ENCODE measurements around the gene LHFPL2.

Gene LHFPL2

DNA sequence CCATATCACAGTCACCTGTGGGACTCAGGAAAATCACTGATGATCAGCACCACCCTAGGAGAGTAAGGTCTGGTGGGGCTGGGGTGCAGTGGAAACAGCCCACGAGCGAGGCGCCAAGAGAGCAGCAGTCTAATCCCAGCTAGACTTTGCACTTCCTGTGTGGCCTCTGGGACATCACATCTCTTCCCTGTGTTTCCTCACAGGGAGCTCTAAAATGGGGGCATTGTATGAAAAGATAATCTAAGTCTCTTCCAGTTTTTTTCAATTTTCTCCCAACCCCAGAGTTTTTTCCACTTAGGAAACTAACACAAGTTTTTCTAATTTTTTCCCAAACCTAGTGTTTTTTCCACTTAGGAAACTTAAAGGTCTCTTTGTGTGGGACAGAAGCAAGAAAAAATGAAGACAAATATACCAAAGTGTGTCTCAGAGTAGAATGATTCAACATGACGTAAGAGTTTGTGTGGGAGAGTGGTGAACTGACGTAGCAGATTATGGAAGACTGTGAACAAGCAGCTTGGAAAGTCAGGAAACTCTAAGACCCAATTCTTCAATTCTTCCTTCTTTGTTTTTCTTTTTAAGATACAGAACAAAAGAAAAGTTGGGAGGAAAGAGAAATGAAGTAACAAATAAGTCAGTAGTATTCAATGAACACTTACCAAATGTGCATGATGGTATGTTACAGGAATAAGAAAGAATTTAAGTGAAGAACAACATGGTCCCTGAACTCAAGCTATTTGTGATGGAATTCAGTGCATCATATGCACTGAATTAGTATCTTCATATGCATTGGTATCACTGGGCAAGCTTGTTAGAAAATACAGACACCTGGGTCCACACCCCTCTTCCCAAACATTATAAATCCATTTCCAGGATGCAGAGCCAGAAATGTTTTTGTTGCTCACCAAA is 51.3 kb downstream of the LHFPL2 start:
- DNase-seq (ENCODE audit: low read depth in 2 of 2, low spot score in 1 of 2): no peak

DNA sequence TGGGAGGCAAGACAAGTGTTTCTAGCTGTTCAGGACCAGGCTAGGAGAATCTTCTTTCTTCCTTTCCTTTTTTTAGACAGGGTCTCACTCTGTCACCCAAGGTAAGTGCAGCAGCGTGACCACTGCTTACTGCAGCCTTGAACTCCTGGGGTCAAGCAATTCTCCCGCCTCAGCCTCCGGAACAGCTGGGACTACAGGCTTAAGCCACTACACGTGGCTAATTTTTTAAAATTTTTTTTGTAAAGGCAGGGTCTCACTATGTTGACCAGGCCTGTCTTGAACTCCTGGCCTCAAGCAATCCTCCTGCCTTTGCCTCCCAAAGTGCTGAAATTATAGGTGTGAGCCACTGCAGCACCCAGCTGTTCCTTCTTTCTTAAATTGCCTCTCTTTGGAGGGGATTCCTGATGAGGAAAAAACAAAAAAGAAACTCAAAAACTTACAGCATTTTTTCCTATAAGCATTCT is 53.1 kb downstream of the LHFPL2 start:
- no peak for DNase-seq (ENCODE audit: low read depth in 2 of 2, low spot score in 1 of 2)

DNA sequence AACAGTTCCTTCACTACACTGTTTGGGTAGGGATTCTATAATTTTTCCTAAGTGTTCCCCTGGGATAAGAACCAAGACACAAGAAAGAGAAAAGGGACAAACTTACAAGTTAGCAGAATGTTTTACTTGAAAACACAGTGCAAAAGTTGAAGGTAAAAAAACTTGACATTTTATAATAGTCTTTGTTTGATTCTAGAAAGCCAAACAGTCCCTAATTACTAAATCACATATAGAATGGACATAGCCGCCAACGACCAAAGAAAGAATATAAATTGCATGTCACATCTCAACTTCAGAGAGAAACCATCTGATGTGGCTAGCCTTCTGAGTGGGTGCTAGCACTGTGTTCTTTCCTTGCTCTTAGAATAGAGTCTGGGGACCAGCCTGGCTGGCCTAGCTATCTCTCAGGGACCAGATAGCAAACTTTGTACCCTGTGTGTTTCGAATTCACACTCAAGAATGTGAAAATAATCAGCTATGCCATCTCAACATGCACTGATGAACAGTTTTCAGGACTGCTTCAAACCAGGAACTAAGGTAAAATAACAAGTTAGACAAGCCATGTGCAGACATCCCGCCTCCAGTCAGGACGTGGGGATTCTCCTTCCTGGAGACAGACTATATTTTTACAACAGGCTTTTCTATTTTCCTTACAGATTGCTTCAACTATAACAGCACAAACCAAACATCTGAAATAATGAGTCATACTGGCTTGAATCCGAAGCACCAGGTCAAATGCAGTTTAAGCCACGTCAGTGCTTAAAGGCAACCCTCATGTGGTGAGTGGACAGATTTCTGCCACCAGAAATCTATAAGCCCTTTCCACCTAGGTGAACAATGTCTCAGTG is 53.7 kb downstream of the LHFPL2 start:
- DNase-seq (ENCODE audit: low read depth in 2 of 2, low spot score in 1 of 2): no peak

DNA sequence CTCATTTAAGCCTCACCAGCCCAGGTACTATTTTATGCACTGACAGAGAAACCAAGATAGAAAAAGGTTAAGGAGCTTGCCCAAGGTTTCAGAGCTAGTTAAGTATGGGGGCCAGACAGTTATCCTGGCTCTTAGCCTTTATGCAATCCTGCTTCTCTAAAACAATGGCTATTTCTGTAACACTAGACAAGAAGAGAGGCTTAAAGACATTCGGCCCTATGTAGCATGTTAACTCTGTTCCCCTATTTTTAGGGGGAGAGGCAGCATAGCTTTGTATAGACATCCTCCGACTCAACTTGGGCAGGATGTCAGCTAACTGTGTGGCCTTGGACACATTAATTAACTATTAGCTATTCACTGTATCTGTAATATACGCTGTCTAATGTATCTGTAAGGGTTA is 54.6 kb downstream of the LHFPL2 start:
- no peak for DNase-seq (ENCODE audit: low read depth in 2 of 2, low spot score in 1 of 2)

DNA sequence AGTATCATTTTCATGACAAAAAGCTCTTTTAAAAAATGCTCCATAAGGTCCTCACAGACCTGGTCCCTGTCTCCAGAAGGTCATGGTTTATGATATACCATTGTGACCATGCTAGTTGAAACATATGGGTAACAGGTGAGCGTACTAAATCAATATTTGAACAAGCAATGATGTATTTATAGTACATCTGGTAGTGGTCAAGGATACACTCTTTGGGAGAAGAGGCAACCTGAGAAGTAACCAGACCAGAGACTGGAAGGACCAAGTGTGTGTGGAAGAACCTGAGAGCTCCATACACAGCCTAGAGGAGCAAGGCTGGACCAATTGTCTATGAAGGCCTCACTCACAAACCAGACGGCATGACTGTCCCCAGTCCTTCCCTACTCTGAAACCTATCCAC is 55.1 kb downstream of the LHFPL2 start:
- no peak for DNase-seq (ENCODE audit: low read depth in 2 of 2, low spot score in 1 of 2)

DNA sequence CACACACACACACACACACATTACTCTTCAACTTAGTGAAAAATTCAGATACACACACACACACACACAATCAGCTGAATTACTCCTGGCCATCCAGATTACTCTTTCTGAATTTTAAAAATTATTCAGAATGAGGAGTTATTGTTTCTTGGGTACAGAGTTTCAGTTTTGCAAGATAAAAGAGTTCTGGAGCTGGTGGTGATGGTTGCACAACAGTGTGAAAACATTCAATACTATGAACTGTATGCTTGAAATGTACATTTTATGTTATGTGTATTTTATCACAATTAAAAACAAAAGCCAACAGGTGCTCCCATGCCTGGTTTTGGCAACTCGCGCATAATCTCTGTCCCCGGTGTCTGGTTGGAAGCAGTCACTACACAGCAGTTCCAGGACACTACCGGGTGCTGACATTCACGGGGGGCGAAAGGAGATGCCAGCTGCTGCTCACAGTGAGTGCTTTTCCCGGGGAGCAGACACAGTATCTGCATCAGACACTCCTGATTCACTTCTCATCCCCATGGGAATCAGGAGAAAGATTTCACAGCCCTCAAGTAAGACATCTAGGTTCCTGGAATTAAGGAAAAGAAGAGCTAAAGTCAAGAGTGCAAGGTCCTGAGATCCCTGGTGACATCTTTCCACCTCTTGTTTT is 55.7 kb downstream of the LHFPL2 start:
- DNase-seq (ENCODE audit: low read depth in 2 of 2, low spot score in 1 of 2): no peak

DNA sequence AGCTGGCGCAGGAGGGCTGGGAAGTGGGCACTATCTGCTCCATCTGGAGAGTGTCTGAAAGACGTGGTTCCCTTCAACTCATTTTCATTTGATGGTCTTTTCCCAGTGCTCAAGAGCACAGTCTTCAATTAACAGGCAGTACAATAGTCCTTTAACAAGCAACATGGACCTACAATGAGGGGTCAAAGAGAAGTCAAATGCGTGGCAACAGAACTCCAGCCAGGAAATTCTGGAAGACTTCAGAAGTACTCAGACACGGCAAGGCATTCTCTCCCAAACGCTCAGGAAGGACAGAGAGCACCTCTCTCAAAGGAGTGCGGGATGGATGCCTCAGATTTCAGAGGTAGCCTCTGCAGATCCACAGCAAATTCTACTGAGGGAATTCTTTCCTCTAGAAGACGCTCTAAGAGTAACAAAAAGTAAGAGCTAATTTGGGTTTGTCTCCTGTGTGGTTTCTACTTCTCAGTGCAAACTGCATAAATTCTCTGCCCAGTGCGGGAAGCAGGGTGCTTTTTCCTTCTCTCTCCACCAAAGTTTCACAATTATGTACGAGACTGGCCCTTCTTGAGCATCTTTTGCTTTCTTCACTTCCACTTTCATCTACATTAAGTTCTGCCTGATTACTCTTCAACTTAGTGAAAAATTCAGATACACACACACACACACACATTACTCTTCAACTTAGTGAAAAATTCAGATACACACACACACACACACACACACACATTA is 56.4 kb downstream of the LHFPL2 start:
- DNase-seq (ENCODE audit: low read depth in 2 of 2, low spot score in 1 of 2): no peak

DNA sequence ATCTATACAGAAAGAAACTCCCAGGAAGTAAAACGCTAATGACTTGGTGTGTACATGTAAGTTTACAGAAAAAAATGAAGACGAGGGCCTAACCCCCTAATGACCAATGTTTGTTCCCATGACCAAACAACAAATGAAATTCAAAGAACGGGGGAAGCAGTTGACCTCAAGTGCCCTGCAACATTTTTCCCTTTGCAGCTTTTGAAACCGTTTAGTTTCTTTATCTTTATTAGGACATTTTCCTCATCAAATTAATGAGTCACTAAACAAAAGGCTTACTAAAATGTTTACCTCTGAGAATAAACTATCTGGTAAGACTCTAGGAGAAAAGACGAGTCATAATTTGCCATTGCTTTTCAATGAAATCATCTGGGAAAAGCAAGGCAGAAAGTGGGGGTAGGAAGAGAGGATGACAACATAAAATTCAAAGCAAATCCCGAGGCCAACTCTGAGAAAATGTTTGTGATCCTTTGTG is 57.4 kb downstream of the LHFPL2 start:
- DNase-seq (ENCODE audit: low read depth in 2 of 2, low spot score in 1 of 2): no peak

DNA sequence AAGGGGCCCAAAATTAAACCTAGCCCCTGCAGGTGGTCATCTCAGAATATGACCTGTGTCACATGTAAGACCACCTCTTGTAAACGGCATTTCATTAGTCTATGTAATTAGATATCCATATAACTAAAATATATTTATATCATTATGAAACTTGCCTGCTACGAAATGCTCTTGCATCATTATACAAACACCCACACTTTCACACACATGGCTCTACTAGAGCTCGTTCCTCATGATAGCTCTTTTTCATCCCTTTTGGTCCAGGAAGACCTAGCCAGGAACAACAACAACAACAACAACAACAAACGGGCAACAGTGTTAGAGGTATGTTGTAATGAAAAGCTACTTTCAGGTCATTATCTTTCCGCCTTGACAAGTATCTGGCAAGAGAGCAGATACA is 58.6 kb downstream of the LHFPL2 start:
- DNase-seq (ENCODE audit: low read depth in 2 of 2, low spot score in 1 of 2): no peak

DNA sequence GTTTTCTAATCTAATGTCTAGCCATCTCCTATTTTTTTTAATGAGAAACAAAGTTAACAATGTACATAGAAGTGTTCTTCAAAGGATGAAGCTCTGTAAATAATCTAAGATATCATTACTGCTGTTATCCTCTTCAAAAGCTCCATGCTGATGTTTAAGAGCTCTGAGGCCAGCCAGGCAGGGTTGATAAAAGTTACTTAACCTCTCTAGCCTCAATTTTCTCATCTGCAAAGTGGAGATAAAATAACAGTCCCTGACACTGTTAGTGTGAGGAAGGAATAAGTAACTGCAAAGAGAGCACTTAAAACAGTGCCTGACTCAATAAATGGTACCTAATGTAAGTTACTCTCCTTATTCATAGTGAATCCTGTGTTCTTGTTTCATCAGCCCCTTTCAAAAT is 60.1 kb downstream of the LHFPL2 start:
- DNase-seq (ENCODE audit: low read depth in 2 of 2, low spot score in 1 of 2): no peak

DNA sequence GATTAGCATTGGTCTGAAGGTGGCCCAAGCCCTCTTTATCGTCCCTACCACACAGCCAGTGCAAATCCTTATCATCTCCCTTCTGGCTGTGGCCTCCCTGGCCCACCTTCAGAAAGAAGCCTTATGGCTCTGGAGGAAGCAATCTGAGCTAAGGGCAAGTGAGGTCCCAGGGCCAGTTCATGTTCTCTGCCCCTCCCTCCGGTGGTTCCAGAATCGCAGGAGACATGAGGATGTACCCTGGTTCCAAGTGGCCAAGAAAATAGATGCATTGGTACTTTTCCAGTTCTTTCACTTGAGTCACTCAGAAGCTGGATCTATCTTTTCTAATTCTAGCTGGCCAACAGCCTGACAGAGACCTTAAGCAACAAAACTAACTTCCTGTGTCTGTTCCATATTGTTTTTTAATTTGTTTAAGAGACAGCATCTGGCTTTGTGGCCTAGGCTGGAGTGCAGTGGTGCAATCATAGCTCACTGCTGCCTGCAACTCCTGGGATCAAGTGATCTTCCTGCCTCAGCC is 60.7 kb downstream of the LHFPL2 start:
- DNase-seq (ENCODE audit: low read depth in 2 of 2, low spot score in 1 of 2): no peak

DNA sequence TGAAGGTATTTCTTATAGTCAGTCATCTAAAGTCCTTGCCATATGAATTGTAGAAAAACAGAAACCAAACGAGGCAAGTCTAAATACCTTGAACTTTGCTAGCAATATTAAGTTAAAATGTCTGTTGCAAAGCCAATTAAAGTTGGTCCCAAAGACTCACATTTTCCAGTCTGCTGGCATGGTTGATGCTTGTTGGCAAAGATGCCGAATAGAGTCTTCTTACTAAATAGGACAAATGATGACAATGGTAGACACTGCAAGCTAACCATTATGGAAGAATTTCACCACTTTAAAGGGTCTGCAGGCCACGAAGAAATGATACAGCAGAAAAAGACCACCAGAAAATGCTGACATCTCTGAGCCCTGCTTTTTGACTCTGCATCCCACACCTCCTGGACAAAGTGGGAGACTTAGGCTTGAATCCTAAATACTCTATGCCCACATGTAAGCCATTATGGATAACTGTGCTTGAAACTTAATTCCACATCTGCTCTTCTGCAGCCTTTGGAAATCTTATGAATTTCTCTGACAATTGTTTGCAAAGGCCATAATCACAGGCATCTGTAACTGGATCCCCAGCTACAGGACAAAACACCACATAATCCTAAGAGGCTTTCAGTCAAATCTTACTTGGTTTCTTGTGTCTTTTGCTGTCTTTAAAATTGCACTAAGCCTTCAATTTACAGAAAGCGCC is 61.3 kb downstream of the LHFPL2 start:
- no peak for DNase-seq (ENCODE audit: low read depth in 2 of 2, low spot score in 1 of 2)

DNA sequence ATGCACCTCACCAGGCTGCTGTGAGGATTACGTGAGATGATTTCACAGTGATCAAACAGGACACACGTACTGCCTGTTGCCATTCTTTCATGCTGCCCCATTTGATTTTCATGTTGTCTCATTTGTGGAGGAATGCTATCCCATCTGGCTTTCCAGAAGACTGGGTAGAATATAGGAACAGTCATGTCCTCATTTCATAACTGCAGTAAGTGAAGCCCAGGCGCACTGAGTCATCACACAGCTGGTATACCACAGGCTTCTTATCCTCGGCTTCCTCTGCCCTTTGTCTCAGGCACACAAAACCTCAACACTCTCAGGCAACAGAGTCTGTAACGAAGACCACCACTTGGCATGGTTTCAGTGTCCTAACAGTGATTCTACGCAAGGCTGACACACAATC is 62.3 kb downstream of the LHFPL2 start:
- no peak for DNase-seq (ENCODE audit: low read depth in 2 of 2, low spot score in 1 of 2)

DNA sequence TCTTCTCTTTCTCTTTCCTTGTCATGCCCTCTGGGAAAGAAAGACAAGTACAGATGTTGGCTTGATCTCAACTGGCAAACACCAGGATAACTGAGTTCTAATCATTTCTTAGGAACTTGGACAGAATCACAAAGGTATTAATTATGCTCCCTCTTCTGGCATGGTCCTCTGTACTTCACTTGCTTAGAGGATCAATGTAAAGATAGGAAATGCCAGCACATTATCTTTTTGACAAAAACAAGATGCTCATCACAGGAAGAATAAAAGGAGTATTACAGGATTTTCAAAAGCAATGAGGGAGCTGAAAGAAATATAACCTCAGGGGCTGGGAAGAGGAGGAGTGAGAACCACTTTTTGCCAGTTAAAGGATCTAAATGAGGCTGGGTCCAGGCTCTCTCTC is 70.6 kb downstream of the LHFPL2 start:
- DNase-seq (ENCODE audit: low read depth in 2 of 2, low spot score in 1 of 2): no peak

DNA sequence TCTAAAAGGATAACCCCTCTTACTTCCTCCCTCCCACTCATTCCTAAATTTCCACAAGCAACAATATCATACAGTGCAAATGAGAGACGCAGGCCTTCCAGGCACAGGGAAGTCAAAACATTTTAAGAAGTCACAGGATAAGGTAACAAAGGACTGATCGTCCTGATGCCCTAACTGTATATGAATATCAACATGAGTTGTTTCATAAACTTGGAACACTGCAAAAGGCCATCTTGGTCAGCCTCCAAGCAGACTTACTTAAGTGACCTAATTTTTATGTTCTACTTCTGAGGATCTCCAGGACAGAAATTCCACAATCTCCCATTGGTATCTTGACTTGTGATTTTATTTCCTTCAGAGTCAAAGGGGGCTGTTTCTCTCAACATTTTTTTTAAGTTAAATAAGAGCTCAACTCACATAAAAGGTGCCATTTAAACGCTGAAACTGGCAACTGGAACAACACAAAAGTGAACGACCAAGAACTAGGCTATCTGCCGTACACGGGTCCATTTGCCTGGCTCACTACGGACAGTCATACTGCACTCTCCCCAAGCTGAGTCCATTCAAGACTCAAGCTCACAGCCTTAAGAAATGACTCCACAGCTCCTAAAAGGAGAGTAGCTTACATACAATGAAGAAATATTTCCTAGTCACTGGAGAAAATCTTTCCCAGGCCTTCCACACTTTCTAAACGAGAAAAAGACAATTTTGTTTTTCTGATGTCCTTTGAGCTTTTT is 71.3 kb downstream of the LHFPL2 start:
- DNase-seq (ENCODE audit: low read depth in 2 of 2, low spot score in 1 of 2): no peak

DNA sequence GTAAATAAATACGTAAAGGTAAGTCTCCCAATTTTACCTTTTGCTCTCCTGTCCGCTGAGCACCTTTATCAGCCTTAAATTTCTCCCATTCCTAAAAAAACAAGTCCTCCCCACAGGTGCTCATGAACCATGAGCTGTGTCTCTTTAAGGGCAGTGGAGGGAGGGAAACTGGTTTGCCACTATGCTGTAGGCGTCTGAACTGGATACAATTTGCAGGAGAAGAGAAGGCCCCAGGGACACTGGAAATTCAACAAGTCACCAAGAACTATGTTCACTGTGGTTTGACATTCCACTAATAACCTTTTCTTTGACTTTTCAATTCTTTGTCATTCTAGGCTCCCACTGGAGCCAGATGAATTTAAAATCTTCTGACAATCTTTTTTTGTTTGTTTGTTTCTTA is 72.2 kb downstream of the LHFPL2 start:
- DNase-seq (ENCODE audit: low read depth in 2 of 2, low spot score in 1 of 2): no peak

DNA sequence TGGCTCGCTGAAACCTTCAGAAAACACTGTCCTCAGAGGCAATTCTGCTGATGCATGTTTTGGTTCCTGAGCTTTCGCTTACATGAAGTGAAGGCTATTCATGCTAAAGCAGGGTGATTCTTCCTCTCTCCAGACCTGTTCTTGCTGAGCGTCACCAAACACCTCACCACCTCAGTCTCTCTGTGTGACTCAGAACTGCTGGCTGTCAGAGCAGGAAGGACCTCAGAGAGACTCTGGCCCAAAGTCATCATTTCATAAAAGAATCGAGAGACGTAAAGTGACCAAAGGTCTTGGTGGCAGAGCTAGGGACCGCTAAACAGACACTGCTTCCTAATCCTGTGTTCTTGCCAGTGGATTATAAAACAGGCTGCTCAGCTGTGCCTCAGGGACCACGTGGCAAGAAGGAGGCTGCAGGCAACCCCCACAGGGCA is 73.8 kb downstream of the LHFPL2 start:
- DNase-seq (ENCODE audit: low read depth in 2 of 2, low spot score in 1 of 2): no peak

DNA sequence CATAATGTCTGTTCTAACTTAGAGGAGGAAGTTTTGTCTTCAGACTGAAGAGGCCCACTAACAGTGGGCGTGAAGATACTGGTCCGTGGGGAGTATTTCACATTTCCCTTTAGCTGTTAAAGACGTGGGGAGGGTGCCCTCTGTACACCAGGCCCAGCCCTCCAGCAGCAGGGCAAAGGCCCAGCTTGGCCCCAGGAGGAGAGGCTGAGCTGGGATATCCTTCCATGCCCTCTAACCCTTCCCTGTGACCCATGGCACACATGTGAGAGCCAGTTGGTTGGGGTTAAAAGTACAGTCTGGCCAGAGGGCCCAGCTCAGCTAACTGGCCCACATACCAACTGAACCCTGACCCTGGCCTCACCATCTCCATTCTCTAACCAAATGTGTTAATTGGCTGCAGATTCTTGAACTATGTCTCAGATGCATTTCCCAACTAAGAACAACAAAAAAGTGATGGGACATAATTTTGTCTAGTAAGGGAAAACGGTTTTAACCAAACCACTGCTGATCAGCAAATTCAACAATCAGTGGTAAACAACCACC is 74.4 kb downstream of the LHFPL2 start:
- DNase-seq (ENCODE audit: low read depth in 2 of 2, low spot score in 1 of 2): no peak

DNA sequence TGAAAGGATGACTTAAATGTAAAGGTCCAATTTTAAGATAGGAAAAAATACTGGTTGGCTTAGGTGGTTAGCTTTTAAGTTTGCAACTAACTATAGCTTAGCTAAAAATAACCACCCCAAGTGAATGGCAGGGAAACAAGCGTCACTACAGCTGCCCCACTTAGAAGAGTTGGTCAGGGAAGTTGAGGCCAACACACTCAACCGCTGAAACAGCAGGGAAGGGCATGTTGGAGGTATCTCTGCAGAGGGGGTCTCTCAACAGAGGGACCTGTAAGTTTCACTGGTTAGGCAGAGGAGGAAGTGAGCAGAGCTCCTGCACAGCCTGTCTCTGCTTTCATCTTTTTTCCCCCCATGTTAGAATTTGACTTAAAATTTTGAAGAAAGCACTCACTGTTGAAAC is 75.3 kb downstream of the LHFPL2 start:
- DNase-seq (ENCODE audit: low read depth in 2 of 2, low spot score in 1 of 2): no peak
